Posterior vena cava (tissue), 2 donors: ENCODE measurements around the gene RBM14. TPM values are rescaled to one million over a fixed set of nuclear protein-coding genes. Genes with fewer than 3 reads are reported as not detected.
A peak's percentile ranks its signal among the peaks of the same experiment; 100 is the strongest.
"Not testable (repeated sequence)": the region's sequence is repeated elsewhere in the genome, so short reads cannot be mapped to it uniquely, and the experiment has no call there.

ENCODE experiments used
- DNase-seq: peaks from one replicate; pipeline ENCODE4 v3.0.0-alpha.2; 2020; ENCODE audit warnings: low spot score
- intact Hi-C, 2 donors: fragments of 100-400 bp; cut with DNase I; formaldehyde crosslinking; loops; one replicate each; pipeline versions ENCODE4 v1.14.1 to v1.14.2; 2022 to 2023
- long read RNA-seq, 2 donors: library from polyadenylated mRNA; unstranded; transcript quantifications; one replicate each; pipeline ENCODE4 v2.0.0, GENCODE V29; 2020 to 2021
- total RNA-seq, 2 donors: library from RNA; stranded (reverse); fragmentation: NEBNext Ultra II Directional; extraction: Animal tissue kit (Norgen Biotek cat#: 25700); gene quantifications; one replicate each; pipeline ENCODE4 v1.2.1, GENCODE V29; 2021
- donor health status: DM: yes; HTN: yes; CAD: no.
- donor health status: DM: yes; HTN: yes; CAD: no.

The RBM14 gene, protein sequence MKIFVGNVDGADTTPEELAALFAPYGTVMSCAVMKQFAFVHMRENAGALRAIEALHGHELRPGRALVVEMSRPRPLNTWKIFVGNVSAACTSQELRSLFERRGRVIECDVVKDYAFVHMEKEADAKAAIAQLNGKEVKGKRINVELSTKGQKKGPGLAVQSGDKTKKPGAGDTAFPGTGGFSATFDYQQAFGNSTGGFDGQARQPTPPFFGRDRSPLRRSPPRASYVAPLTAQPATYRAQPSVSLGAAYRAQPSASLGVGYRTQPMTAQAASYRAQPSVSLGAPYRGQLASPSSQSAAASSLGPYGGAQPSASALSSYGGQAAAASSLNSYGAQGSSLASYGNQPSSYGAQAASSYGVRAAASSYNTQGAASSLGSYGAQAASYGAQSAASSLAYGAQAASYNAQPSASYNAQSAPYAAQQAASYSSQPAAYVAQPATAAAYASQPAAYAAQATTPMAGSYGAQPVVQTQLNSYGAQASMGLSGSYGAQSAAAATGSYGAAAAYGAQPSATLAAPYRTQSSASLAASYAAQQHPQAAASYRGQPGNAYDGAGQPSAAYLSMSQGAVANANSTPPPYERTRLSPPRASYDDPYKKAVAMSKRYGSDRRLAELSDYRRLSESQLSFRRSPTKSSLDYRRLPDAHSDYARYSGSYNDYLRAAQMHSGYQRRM
- total RNA-seq = 10 to 100 TPM; 39.7 to 51.7 TPM
- long read RNA-seq, donor 1, partial matches to known transcripts = 3 of 7 reads
- long read RNA-seq, donor 1, other reads (novel, unspliced or antisense) = 0 of 7 reads
- long read RNA-seq, donor 2, transcript RBM14-201 (3 exons, 2,828 nt) = major isoform, 15 of 25 reads
- long read RNA-seq, donor 2, partial matches to known transcripts = 9 of 25 reads
- long read RNA-seq, donor 2, other reads (novel, unspliced or antisense) = 1 of 25 reads

DNA sequence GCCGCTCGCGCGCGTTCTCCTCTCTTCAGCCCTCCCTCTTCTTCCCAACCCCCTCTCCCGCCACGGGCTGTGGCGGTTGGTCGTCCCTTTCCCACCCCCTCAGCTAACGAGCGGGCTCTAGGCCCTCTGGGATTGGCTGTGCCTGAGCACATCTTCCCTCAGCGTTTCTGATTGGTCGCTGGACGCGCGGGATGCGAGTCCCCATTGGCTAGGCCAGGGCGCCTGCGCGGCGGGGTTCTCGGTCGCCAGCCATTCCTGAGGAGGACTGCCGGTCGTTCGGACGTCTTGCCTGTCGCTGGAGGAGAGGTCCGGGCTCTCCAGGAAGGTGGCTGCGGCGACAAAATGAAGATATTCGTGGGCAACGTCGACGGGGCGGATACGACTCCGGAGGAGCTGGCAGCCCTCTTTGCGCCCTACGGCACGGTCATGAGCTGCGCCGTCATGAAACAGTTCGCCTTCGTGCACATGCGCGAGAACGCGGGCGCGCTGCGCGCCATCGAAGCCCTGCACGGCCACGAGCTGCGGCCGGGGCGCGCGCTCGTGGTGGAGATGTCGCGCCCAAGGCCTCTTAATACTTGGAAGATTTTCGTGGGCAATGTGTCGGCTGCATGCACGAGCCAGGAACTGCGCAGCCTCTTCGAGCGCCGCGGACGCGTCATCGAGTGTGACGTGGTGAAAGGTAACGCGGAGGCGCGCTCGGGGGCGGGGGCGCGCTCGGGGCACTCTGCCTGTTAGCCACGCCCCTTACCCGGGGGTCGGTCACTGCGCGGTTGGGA is at the start of gene RBM14:
Gene RBM14 (plus strand): TSS at position 252 of the 776 bp plus-strand sequence. CDS start 91 bp downstream, at position 343.
- DNase-seq = peak; percentile 100
- intact Hi-C loops = no loop called here

DNA sequence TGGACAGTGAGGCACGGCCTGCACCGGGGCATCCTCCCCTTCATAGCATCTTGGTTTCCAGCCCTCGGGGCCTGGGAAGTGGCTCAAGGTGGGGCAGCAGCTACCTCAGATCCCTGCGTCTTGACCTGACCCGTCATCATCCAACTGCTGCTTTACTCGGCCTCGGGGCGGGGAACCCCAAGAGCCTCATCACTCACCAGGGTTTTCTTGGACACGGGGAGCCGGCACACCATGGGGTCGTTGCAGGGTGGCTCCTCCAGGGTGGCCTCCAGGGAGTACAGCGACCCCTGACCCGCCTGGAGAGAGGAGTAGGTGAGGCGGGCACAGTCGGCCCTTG is 48.7 kb upstream of the RBM14 start:
- intact Hi-C loops = no loop called here
- DNase-seq = no peak

DNA sequence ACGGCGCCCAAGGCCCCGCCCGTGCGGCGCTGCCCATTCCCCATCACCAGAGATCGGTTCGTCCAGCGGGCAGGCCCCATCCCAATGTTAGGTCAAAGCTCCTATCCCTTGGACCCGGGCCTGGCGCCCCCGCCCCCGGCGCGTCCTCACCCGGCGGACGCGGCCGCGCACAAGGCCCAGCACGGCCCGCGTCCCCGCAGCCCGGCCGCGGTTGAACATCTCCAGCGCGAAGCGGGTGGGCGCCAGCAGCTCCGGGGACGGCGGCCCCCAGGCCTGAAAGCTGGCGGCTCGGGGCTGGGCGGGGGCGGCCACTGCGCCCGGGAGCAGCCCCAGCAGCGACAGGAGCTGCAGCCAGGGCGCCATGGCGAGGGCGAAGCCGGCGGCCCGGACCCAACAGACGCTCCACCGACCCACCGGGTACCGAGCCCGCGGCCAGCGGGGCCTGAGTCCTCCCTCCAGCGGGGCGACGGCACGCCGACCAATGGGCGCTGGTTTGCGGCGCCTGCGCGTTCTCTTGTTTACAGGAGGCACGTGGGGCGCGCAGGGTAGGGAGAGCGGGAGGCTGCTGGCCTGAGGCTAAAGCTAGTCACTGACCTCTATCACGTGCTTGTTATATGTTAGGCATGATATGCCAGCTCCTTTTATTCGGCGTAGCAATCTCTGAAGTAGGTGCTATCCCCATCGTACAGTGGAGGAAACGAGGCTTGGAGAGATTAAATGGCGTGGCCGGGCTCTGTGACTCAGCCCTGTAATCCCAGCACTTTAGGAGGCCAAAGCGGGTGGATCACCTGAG is 48.1 kb upstream of the RBM14 start, which contains the start of gene CTSF:
Gene CTSF (minus strand): TSS at position 483 of the 793 bp plus-strand sequence. CDS start 120 bp downstream, at position 363.
- intact Hi-C loops = no loop called here
- DNase-seq = peak; percentile 95

DNA sequence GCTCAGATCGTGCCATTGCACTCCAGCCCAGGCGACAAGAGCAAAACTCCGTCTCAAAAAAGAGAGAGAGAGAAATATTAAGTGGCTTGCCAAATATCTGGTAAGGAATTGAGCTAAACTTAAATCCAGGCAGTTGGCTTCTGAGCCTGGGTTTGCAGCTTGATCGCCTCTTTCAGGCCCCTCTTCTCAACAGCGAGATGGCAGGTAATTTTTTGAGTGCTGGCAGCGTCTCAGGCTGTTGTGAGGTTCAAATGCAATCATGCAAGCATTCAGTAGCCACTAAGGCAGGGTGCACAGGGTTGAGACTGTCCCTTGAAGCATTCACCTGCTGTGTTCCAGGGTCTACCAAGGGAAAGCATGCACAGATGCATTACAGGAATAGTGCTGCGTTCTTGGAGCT is 47.4 kb upstream of the RBM14 start:
- intact Hi-C loops = no loop called here
- DNase-seq = no peak

DNA sequence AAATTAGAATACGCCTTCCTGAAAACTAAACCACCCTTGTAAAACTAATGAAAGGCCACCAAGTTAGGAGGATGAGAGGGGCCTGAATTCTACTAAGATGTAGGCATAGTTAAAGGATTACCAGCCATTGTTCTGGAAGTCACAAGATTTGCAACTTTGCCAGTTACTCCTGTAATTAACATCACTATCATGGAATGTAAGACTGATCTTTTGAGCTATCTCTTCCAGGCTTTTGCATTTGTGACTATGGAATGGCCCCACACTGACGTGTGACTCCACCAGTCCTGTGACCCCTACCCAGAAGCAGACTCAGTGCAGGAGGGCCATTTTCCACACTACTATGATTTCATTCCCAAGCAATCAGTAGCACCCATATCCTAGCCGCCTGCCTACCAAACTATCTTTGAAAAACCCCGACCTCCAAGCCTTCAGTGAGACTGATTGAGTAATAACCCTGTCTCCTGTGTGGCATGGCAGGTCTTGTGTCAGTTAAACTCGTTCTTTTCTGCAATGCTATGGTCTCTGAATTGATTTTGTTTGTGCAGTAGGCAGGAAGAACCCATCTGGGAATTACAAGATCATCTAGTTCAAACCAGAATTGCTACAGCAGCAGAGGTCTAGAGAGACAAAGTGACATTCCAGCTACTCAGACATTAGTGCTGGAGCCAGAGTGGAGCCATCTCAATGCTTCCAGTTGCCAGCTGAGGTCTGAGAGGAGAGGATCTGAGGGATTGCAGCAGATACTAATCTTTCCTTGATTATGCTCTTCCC is 46.2 kb upstream of the RBM14 start:
- intact Hi-C loops = loop anchor here in 1 of 2 donors (5.0 to 10.0 kb wide), 2 partner anchors 117 to 265 kb away; no protein-coding TSS in a partner anchor
- no peak for DNase-seq

DNA sequence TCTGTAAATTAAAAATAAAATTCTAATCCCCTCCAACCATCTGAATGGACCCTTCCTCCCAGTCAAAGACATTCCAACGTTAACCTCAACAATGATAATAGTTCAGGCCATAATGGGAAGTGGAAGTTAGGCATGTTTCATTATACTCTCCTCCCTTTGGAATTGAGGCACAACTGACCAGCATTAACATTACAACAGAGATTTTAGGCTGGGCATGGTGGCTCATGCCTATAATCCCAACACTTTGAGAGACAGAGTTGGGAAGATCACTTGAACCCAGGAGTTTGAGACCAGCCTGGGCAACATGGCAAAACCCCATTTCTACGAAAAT is 45.6 kb upstream of the RBM14 start:
- intact Hi-C loops = loop anchor here in 1 of 2 donors (5.0 to 10.0 kb wide), 2 partner anchors 116 to 264 kb away; no protein-coding TSS in a partner anchor
- no peak for DNase-seq

DNA sequence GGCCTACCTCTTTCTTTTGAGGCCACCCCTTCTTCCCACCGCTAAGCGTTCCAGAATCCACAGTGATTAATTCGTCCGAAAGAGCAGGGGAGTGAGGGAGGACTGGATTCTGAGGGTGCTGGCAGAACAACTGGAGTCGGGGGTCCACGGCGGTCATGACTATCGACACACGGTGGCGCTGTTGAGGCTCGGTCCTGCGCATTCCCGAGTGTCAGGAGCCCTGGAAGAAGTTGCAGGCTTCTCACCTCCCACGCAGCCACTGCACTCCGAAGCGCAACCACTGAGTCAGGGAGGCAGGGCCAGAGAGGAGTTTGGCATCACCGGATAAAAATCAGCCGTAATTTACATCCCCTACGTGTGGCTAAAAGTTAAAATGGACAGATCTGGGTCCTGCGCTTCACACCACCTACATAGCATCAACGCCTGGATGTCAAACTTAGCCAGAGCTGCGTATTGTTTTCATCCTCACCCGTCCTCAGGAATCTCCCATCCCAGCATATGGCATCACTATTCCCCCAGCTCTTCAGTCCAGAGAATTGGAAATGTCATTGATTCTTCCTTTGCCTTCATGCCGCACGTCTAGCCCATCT is 37.3 kb upstream of the RBM14 start:
- intact Hi-C loops = loop anchor here (2.0 to 10.0 kb wide), 2 partner anchors 100 to 256 kb away; no protein-coding TSS in a partner anchor
- peak; percentile 94 for DNase-seq

DNA sequence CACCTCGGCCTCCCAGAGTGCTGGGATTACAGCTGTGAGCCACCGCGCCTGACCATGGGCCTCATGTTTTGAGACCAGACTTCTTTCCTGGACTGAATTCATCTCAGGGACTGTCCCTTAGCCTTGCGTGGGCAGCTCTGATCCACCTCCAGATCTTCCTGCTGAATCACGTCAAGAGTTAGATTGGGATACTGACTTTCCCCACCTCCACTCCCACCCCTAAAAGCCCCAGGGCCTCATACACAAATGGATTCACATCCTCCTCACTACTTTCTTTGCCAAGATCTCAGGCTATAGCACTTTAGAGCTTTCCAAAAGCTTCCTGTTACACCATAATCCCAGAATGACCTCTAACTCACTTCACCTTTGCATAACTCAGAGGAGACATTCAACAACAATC is 35.6 kb upstream of the RBM14 start:
- DNase-seq = no peak
- intact Hi-C loops = no loop called here

DNA sequence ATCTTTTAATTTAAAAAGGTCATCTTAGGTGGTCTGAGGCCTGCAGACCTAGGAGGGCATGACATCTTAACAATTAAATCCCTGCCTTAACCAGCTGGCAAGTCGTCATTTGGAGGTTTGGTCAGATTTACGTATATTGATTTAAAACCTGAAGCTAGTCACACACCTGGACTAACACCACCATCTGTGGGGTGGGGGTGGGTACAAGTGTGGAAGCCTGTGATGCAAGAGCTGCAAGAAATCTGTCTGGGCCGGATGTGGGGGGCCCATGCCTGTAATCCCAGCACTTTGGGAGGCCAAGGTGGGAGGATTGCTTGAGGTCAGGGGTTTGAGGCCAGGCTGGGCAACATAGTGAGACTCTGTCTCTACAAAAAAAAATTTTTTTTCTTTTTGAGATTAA is 35.2 kb upstream of the RBM14 start:
- DNase-seq = no peak
- intact Hi-C loops = no loop called here

DNA sequence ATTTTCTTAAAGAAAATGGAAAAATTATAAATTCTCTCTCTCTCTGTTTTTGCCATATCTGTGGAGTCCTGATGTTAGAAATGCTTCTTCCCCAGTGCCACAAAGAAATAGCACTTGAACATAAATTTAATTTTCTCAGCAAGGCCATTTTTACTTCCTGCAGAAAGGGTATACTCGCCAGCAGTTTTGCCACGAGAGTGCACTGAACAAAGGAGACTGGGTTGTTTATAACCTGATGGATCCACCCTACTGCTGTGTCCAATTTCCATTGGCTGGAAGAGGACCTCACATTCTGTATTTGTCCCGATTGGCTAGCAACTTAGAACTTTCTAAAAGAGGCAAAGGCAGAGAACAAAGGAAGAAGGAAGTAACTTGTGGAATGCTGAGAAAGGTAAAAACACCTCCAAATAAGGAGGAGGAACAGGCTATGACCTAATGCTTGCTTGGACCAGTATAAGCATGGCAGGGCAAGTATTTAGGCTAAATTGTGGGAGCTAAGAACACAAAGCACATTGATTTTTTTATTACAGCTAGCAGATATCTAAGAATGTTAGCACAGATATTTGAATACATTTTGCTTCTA is 33.8 kb upstream of the RBM14 start:
- intact Hi-C loops, DNase-seq: not testable (repeated sequence)

DNA sequence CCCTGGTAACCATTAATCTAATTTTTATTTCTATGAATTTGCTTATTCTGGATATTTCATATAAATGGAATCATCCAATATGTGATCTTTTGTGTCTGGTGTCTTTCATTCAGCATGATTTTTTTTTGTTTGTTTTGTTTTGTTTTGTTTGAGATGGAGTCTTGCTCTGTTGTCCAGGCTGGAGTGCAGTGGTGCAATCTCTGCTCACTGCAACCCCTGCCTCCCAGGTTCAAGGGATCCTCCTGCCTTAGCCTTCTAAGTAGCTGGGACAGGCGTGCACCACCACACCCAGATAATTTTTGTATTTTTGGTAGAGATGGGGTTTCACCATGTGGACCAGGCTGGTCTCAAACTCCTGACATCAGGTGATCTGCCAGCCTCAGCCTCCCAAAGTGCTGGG is 31.0 kb upstream of the RBM14 start:
- intact Hi-C loops, DNase-seq: not testable (repeated sequence)

DNA sequence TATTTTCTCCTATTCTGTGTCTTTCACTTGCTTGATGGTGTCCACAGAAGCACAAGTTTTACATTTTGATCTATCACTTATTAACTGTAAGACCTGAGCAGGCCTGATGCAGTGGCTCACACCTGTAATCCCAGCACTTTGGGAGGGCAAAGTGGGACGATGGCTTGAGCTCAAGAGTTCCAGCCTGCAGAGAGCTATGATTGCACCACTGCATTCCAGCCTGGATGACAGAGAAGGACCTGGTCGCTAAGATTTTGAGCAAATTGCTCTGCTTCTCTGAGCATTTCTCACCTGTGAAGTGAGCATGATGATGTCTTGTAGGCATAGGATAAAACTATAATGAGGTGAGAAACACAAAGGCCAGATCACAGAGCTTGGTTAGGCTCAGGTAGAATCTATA is 30.3 kb upstream of the RBM14 start:
- intact Hi-C loops = no loop called here
- DNase-seq = no peak

DNA sequence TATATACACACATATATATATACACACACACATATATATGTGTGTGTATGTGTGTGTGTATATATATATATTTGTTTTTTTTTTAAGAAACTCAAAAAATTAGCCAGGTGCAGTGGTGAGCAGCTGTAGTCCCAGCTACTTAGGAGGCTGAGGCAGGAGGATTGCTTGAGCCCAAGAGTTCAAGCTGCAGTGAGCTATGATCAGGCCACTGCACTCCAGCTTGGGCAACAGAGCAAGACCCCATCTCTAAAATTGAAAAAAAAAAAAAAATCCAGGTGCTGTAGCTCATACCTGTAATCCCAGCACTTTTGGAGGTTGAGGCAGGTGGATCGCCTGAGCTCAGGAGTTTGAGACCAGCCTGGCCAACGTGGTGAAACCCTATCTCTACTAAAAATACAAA is 27.1 kb upstream of the RBM14 start:
- intact Hi-C loops, DNase-seq: not testable (repeated sequence)

DNA sequence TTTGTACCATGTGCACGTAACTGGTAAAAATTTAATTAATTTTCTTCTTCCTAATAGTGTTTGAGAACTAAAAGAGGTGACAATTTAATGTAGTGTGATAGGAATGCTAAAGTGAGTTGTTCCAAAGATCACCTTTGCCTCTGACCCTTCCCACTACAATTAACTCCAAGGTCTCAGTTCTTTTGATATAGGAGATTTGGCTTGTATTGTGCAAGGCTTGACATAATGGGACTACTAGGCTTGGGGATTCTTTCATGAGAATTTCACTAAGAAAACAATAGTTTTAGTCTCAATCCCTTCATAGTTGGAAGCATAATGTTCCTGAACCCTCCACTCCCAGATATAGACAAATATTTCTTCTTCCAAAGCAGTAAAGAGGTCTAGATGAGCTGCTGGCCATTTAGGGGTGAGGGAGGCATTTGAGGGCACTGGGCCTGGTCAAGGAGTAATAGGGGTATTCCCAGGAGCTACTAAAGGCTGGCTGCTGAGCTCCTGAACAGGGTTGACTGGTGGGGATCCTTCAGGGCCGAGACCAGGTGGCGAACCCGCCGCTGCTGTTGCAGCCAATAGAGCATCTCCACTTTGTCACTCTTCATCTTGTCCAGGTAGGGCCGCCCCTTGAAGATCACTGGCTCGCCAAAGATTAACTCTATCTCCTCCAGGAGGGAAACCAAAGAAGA is 26.3 kb upstream of the RBM14 start:
- DNase-seq = no peak
- intact Hi-C loops = loop anchor here in 1 of 2 donors (5.0 kb wide), 1 partner anchor 87 kb away; the partner anchor contains the start of gene RBM4B

DNA sequence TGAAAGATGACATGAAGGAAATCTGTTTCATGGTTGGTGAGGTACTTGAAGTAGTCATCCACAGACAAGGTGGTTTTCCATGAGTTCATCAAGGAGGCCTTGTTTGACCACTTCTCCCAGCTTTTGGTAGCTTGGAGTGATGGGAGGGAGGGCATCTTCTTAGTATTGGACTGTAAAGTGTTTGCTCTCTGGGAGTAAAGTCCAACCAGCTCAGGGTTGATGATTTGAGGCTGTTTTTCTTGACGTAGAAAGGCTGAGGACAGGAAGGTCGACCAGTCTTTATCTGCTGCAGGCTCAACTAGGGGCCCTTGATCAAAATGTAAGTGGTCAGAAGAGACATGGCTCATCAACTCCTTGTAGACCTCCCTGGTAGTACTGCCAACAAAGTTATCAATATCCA is 25.3 kb upstream of the RBM14 start:
- intact Hi-C loops = loop anchor here in 1 of 2 donors (5.0 kb wide), 1 partner anchor 86 kb away; the partner anchor contains the start of gene RBM4B
- no peak for DNase-seq
